DMS53 (cell line): ENCODE measurements around the gene MGAT4A.
"Not testable (repeated sequence)": the region's sequence is repeated elsewhere in the genome, so short reads cannot be mapped to it uniquely, and the experiment has no call there.

ENCODE experiments used
- DNase-seq: peaks from one replicate; lab custom pipeline; 2025; lab: John Stamatoyannopoulos, UW

MGAT4A gene

DNA sequence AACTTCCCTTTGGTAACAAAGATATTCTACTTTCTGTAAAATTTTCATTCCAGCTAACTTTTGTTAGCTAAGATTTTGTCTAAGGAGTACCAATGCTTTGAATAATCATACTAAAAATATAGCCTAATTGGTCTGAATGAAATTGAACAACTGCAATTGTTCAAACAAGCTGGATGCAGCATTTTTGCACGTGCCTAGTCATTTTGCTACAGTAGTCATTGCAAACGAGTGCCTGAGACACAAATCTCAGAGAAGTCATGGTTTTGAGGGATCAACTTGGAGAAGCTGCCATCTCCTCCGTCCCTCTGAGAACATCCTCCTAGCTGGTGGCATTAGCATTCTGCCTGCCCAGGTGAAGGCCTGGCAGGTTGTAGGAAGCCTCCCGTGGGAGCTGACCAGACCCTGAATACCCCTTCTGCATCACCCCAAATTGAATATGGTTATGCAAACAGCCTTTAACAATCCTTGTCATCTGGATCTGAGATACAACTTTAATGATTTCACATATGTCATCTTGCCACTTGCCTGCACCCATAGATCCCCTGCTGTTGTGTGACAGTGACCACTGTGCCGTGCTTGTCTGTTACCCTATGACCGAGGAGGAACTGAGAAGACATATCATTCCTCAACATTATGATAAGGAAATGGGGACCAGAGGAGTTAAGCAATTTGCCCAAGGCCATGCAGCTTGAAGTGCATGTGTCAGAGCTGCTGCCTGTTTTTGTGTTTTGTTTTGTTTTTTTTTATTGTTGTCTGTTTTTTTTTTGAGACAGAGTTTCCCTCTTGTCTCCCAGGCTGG is 29.1 kb upstream of the MGAT4A start:
- no peak for DNase-seq

GRCh38 chr2:98759338-98759737 is 28.4 kb upstream of the MGAT4A start:
- no peak for DNase-seq

GRCh38 chr2:98757904-98758421 is 27.0 kb upstream of the MGAT4A start:
- DNase-seq = peak; percentile 39

DNA sequence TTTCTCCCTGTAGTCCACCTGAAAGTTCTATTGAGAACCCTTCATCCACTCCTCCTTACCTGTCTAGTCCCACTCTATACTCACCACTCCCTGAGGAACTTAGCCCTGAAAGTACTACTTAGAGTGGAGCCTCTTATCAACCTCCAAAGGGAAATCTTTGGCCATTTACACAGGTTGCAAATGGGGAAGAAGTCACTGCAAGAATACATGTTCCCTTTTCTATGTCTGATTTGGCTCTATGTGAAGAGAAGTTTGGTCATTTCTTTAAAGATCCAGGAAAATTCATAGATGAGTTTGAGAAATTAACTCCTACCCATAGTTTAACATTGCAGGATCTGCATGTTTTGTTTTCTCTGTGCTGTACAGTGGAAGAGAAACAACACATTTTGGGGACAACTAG is 22.9 kb upstream of the MGAT4A start:
- no peak for DNase-seq

GRCh38 chr2:98752711-98753110 is 21.8 kb upstream of the MGAT4A start:
- DNase-seq = not testable (repeated sequence)

- no peak for DNase-seq
Measured at GRCh38 chr2:98751748-98752147, 20.8 kb upstream of the MGAT4A start.

DNA sequence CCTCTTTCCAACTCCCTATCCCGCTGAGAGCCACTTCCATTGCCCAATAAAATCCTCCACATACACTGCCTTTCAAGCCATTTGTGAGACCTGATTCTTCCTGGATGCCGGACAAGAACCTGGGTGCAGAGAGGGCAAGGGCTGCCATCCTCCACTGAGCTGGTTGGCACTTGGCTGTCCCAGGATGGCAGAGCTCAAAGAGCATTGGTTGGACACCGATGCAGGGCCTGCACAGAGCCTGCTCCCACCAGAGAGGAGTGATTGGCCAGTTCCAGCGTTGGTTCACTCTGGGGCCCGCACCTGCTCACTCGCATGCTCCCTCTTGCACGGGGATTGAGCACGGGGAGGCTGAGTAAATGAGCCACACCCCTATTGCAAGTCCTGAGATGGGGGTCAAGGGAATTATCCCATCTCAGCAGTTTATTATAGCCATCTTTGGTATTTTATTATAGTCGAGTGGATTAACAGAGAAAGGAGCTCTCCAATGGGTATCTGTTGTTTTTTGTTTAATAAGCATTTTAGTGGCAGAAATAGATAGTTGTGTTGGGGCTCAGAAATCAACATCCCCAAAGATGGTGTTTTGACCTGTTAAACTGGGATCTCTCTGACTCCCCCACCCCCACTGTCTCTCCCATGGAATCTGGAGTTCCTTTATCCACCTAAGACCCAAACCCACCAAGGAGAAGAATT is 19.8 kb upstream of the MGAT4A start:
- DNase-seq = no peak

DNA sequence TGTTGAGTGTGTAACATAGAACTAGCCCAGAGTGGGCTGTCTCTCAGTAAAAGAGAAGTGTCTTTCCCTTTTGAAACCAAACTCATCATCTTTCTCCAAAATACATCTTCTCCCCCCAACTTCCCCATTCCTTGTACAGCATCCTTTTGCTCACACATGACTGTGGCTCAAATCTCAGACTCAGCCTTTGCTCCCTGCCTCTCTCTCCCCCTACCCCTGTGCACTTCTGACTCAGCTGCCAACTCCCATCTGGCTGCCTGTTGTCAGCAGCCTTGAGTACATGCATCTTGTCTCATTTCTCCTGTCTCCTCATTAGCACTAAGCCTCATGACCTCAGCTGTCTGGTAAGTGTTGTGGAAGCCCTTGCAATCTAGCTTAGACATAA is 18.1 kb upstream of the MGAT4A start:
- no peak for DNase-seq

- DNase-seq = no peak
Measured at GRCh38 chr2:98748292-98749065, 17.5 kb upstream of the MGAT4A start.

GRCh38 chr2:98747888-98748287 is 17.0 kb upstream of the MGAT4A start:
- DNase-seq = no peak

GRCh38 chr2:98746426-98746825 is 15.5 kb upstream of the MGAT4A start:
- DNase-seq = no peak

- DNase-seq = no peak
Measured at GRCh38 chr2:98744595-98744994, 13.7 kb upstream of the MGAT4A start.

- no peak for DNase-seq
Measured at GRCh38 chr2:98743835-98744234, 12.9 kb upstream of the MGAT4A start.

DNA sequence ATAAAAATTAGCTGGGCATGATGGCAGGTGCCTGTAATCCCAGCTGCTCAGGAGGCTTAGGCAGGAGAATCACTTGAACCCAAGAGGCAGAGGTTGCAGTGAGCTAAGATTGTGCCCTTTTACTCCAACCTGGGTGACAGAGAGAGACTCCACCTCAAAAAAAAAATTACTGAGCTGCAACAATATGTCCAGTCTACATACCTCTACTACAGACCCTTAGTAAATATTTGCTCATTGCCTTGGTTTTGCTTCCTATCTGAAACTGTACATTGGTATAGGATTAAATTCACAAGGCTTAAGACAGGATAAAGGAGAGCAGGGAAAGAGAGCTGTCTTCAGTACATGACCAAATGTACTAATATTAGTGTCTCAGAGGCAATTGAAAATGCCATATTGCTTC is 8.1 kb upstream of the MGAT4A start:
- DNase-seq = peak; percentile 32

GRCh38 chr2:98738304-98738703 is 7.4 kb upstream of the MGAT4A start:
- peak; percentile 52 for DNase-seq

DNA sequence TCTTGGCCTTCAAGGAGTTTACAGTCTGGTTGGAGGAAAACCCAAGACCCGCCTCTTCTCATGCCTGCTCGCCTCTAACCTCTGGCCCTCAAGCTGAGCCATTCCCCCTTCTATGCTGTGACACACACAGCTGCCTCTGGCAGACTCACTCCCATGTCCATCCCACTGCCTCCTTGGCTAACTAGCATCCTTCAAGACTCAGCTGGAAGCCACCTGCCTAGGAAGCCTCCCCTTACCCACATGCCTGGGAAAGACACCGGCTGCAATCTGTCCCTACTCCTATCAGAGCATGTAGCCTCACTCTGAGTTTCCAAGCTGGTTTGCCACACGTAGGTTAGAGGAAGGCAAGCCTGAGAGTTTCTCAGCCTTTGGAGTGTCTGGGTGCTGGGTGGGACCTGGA is 6.9 kb upstream of the MGAT4A start:
- no peak for DNase-seq

DNA sequence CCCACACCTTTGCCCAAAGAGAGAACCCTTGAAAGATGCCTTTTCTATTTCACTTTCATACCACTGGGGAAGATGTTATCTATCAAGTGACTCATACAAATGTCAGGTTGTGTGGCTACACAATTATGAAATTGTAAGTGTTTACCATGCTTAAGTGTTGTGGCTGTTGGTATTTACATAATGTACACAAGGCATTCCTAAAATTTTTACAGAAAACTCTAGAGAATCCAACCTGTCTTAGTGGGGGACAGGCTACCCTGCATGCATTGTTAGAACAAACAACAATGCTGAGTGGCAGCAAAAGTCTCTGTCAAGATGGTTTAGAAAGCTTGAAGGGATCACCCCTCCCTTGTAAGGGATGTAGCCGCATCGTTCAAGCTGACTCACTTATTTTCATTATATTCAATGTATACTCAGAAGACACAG is 5.5 kb upstream of the MGAT4A start:
- peak; percentile 74 for DNase-seq

- DNase-seq = no peak
Measured at GRCh38 chr2:98734823-98735260, 3.9 kb upstream of the MGAT4A start.

- DNase-seq = no peak
Measured at GRCh38 chr2:98734162-98734561, 3.2 kb upstream of the MGAT4A start.

- no peak for DNase-seq
Measured at GRCh38 chr2:98732430-98733051, 1.6 kb upstream of the MGAT4A start.

DNA sequence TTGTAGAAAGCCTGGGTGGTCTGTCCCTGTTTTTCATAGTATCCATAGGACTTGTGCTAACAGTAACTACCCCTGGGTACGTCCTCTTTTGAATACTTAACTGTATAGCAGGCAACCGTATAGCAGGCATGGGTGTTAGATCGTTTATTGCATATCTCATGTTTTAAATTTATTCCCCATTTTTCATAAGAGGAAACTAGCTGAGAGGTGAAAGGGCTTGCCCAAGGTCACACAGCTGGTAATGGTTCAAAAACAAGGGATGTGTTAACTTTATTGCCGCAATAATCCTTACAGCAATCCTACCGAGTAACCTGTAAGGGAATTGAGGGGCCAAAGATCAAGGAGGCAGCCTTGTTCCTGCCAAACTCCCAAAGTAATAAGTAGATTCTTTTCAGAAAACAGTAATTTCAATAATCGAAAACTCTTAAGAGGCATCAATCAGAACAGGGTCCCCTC is 990 bp upstream of the MGAT4A start:
- DNase-seq = peak; percentile 70

- peak; percentile 97 for DNase-seq
Measured at GRCh38 chr2:98730707-98731040, 258 bp downstream of the MGAT4A start.
